ENCODE measurements around the gene OSTN. TPM values are rescaled to one million over a fixed set of nuclear protein-coding genes. Genes with fewer than 3 reads are reported as not detected.

OSTN gene
- polyA plus RNA-seq, 1 donor from 2014 or later: not detected

GRCh38 chr3:191198480-191198879 is 561 bp upstream of the OSTN start:
- Mint-ChIP-seq H3K9me3 (no peaks in the 10 kb centered on the region), H3K27me3 (no peaks in the 10 kb centered on the region), H3K4me3 (no peak overlapping the region), H3K27ac (no peak overlapping the region), H3K36me3 (no peaks in the 10 kb centered on the region), H3K4me1 (peaks cover 0 to 2% (median 1%) of the 10 kb centered on the region in 3 donors)

DNA sequence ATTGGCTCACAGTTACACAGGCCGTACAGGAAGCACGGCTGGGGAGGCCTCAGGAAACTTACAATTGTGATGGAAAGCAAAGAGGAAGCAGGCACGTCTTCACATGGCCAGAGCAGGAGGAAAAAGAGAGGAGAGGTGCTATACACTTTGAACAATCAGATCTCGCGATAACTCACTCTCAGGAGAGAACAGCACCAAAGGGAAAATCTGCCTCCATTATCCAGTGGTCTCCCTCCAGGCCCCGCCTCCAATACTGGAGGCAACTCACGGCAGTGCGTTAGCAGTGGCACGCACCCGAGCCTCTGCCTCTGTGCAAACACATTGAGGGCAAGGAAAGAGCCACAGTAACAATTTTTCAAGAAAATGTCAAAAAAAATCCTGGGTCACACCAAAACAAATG is 11.0 kb downstream of the OSTN start:
- no peaks in the 10 kb centered on the region for H3K36me3 Mint-ChIP-seq
- H3K9me3 Mint-ChIP-seq: peaks cover 0 to 4% (median 0%) of the 10 kb centered on the region in 3 donors
- peaks cover 2 to 11% (median 8%) of the 10 kb centered on the region in 3 donors for H3K4me1 Mint-ChIP-seq
- H3K27ac Mint-ChIP-seq: no peak overlapping the region
- no peaks in the 10 kb centered on the region for H3K27me3 Mint-ChIP-seq
- H3K4me3 Mint-ChIP-seq: no peak overlapping the region

- H3K9me3 Mint-ChIP-seq: peaks cover 0 to 2% (median 0%) of the 10 kb centered on the region in 3 donors
- H3K4me3 Mint-ChIP-seq: no peak overlapping the region
- no peak overlapping the region for H3K27ac Mint-ChIP-seq
- no peaks in the 10 kb centered on the region for H3K27me3 Mint-ChIP-seq
- H3K36me3 Mint-ChIP-seq: no peaks in the 10 kb centered on the region
- H3K4me1 Mint-ChIP-seq: peaks cover 0 to 2% (median 0%) of the 10 kb centered on the region in 3 donors
Observed at GRCh38 chr3:191216510-191216909, 17.5 kb downstream of the OSTN start.

DNA sequence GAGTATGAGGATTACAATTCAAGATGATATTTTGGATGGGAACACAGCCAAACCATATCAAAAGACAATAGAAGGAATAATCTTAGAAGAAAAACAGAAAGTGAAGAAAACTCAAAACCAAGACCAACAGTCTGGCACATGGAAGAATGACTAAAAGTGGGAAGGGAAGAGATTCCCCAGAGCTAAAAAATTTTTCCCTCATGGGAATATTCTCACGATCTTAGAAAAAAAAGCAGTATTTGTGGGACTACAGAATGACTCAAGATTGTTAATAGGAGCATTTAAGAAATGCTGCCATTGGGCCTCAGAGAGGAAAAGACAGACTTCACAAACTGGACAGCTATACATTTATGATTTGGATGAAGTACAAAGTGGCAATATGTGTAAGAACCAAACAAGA is 18.3 kb downstream of the OSTN start:
- Mint-ChIP-seq H3K4me1 (peaks cover 0 to 2% (median 0%) of the 10 kb centered on the region in 3 donors), H3K9me3 (peaks cover 0 to 2% (median 0%) of the 10 kb centered on the region in 3 donors), H3K27me3 (no peaks in the 10 kb centered on the region), H3K4me3 (no peak overlapping the region), H3K27ac (no peak overlapping the region), H3K36me3 (no peaks in the 10 kb centered on the region)

- H3K9me3 Mint-ChIP-seq: peaks cover 0 to 2% (median 0%) of the 10 kb centered on the region in 3 donors
- H3K4me3 Mint-ChIP-seq: no peak overlapping the region
- H3K36me3 Mint-ChIP-seq: no peaks in the 10 kb centered on the region
- no peak overlapping the region for H3K27ac Mint-ChIP-seq
- no peaks in the 10 kb centered on the region for H3K27me3 Mint-ChIP-seq
- peaks cover 0 to 2% (median 0%) of the 10 kb centered on the region in 3 donors for H3K4me1 Mint-ChIP-seq
Observed at GRCh38 chr3:191220908-191221307, 21.9 kb downstream of the OSTN start.

- Mint-ChIP-seq H3K4me3 (no peak overlapping the region), H3K36me3 (no peaks in the 10 kb centered on the region), H3K27me3 (no peaks in the 10 kb centered on the region), H3K9me3 (peaks cover 0 to 2% (median 0%) of the 10 kb centered on the region in 3 donors), H3K4me1 (peaks cover 0 to 2% (median 0%) of the 10 kb centered on the region in 3 donors), H3K27ac (no peak overlapping the region)
Observed at GRCh38 chr3:191221638-191222037, 22.6 kb downstream of the OSTN start.

DNA sequence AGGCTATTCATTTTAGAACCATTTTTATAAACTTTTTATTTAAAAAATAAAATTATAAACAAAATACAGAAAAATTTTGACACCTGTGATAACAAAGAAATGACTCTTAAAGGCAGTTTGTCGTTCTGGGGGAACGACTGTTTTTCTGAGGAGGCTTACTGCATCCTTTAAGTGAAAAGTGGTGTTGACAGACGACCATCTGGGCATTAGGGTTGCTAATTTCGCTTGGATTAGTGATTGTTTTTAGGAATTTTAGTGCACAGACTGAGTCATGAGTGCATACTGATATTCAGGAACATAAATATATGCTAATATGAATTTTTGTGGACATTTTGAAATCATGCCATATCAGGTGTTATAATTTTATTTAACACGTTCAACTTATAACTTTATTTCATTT is 28.5 kb downstream of the OSTN start:
- Mint-ChIP-seq H3K9me3 (no peaks in the 10 kb centered on the region), H3K4me1 (no peaks in the 10 kb centered on the region), H3K27ac (peak overlapping the region in 1 of 3 donors; percentile 48), H3K36me3 (no peaks in the 10 kb centered on the region), H3K4me3 (no peak overlapping the region), H3K27me3 (no peaks in the 10 kb centered on the region)

DNA sequence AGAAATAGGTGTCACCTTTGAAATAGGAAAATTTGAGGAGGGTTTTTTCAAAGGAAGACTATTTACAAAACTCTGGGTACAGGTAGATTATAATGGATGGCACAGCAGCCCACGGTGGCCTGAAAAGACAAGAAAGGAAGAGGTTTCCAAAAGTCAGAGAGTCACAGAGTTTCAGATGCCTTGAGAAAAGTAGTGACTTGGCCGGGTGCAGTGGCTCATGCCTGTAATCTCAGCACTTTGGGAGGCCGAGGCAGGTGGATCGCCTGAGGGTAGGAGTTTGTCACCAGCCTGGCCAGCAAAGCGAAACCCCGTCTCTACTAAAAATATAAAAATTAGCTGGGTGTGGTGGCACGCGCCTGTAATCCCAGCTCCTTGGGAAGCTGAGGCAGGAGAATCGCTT is 35.2 kb downstream of the OSTN start:
- H3K4me1 Mint-ChIP-seq: peaks cover 4 to 21% (median 16%) of the 10 kb centered on the region in 3 donors
- H3K4me3 Mint-ChIP-seq: no peak overlapping the region
- no peaks in the 10 kb centered on the region for H3K36me3 Mint-ChIP-seq
- no peak overlapping the region for H3K27ac Mint-ChIP-seq
- no peaks in the 10 kb centered on the region for H3K9me3 Mint-ChIP-seq
- no peaks in the 10 kb centered on the region for H3K27me3 Mint-ChIP-seq

- H3K4me1 Mint-ChIP-seq: peaks cover 10 to 27% (median 16%) of the 10 kb centered on the region in 3 donors
- H3K4me3 Mint-ChIP-seq: no peak overlapping the region
- H3K27ac Mint-ChIP-seq: peak overlapping the region in 1 of 3 donors; percentile 48
- H3K9me3 Mint-ChIP-seq: no peaks in the 10 kb centered on the region
- H3K36me3 Mint-ChIP-seq: no peaks in the 10 kb centered on the region
- H3K27me3 Mint-ChIP-seq: no peaks in the 10 kb centered on the region
Observed at GRCh38 chr3:191235331-191236314, 36.6 kb downstream of the OSTN start.

GRCh38 chr3:191236646-191237045 is 37.6 kb downstream of the OSTN start:
- H3K4me3 Mint-ChIP-seq: no peak overlapping the region
- no peak overlapping the region for H3K27ac Mint-ChIP-seq
- no peaks in the 10 kb centered on the region for H3K9me3 Mint-ChIP-seq
- H3K27me3 Mint-ChIP-seq: no peaks in the 10 kb centered on the region
- H3K4me1 Mint-ChIP-seq: peaks cover 10 to 27% (median 16%) of the 10 kb centered on the region in 3 donors
- no peaks in the 10 kb centered on the region for H3K36me3 Mint-ChIP-seq

DNA sequence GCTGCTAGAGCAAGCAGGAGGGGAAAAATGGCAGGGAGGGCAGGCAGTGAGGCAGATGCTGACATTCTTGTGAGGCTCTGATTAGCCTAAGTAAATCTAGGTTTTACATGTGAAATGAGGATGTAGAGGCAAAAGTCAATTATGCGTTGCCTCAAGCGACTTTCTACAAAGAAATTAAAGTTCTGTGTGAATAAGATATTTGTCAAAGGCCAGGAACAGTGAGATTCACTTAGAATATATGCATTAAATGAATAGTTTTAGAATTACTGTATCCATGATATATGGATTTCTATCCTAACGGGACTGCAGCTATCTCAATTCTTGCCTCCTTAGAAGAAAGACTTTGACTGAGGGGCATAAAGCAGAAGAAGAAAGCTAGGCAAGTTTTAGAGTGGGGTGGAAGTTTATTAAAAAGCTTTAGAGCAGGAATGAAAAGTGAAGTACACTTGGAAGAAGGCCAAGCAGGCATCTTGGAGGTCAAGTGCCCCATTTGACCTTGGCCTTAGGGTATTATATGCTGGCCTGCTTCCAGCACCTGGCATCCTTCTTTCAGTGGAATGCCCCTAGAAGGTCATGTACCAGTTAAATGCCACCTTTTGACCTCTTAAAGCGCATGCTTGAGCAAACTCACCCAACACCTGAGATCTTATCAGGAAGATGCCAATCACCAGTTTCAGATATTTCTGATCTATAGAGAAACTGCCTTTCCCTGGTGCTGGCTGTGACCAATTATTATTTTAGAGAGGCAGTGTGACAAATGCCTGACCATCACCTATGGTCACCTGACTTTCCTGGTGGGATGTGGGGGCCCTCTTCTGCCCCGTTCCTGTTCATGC is 38.2 kb downstream of the OSTN start:
- H3K4me1 Mint-ChIP-seq: peaks cover 10 to 27% (median 16%) of the 10 kb centered on the region in 3 donors
- H3K27ac Mint-ChIP-seq: no peak overlapping the region
- H3K4me3 Mint-ChIP-seq: no peak overlapping the region
- no peaks in the 10 kb centered on the region for H3K36me3 Mint-ChIP-seq
- H3K9me3 Mint-ChIP-seq: no peaks in the 10 kb centered on the region
- no peaks in the 10 kb centered on the region for H3K27me3 Mint-ChIP-seq

GRCh38 chr3:191238321-191238817 is 39.3 kb downstream of the OSTN start:
- Mint-ChIP-seq H3K9me3 (no peaks in the 10 kb centered on the region), H3K4me3 (no peak overlapping the region), H3K27me3 (no peaks in the 10 kb centered on the region), H3K36me3 (no peaks in the 10 kb centered on the region), H3K27ac (no peak overlapping the region), H3K4me1 (peaks cover 10 to 27% (median 16%) of the 10 kb centered on the region in 3 donors)

DNA sequence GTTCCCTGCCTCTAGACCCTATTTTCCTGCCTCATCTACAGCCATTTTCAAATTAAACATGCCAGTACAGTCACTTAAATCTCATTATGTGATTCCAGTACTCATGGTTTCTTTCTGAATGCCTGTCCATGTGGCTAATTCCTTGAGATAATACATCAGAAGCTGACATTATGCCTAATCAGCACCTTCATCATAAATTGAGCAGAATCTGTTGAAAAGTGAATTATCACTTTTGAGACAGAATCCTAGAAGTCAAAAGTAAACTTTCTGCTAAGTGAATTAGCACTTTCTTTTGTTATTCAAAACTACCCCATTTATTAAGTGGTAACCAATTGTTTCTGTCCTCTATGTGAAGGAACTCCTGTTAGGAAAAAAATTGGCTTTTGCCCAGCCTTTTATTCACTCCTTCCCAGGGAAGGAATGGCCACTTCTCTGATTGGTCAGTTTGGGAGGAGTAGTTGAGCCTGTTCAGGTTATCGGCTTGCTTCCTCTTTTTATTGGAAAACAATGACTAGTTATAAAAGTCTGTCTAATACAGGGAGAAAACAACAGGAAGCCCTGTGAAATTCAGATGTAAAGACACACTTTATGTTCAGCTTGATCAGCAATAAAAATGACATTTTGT is 40.5 kb downstream of the OSTN start:
- H3K27ac Mint-ChIP-seq: no peak overlapping the region
- H3K9me3 Mint-ChIP-seq: no peaks in the 10 kb centered on the region
- no peaks in the 10 kb centered on the region for H3K36me3 Mint-ChIP-seq
- no peak overlapping the region for H3K4me3 Mint-ChIP-seq
- peaks cover 10 to 25% (median 16%) of the 10 kb centered on the region in 3 donors for H3K4me1 Mint-ChIP-seq
- H3K27me3 Mint-ChIP-seq: no peaks in the 10 kb centered on the region

DNA sequence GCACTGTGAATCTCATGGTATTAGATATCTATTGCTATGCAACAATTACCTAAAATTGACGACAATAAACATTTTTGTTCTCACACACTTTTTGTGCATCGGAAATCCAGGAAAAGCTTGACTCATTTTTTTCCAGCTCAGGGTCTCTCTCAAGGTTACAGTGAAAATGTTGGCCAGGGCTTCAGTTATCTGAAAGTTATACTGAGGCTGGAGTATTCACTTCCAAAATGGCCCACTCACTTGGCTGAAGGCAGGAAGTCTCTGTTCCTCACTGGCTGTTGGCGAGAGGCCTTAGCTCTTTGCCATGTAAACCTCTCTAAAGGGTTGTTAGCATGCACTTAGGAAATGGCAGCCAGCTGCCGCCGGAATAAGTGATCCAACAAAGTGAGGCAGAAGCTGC is 41.4 kb downstream of the OSTN start:
- H3K4me1 Mint-ChIP-seq: peaks cover 16 to 26% (median 19%) of the 10 kb centered on the region in 3 donors
- no peaks in the 10 kb centered on the region for H3K27me3 Mint-ChIP-seq
- no peak overlapping the region for H3K27ac Mint-ChIP-seq
- H3K9me3 Mint-ChIP-seq: no peaks in the 10 kb centered on the region
- H3K4me3 Mint-ChIP-seq: peak overlapping the region in 1 of 4 donors; percentile 35
- H3K36me3 Mint-ChIP-seq: no peaks in the 10 kb centered on the region
